Skin epidermis (tissue), 12 donors: ENCODE data around the gene CCDC63.
"Not testable (repeated sequence)": the region's sequence is repeated elsewhere in the genome, so short reads cannot be mapped to it uniquely, and the experiment has no call there.

ENCODE experiments used
- H3K27ac ChIP-seq, 21 experiments: fragments of 200-600 bp; sonication (generic) in 11 of 21; one replicate each; pipeline ENCODE4 v1.5.0; 2020; ENCODE audit warnings: mild to moderate bottlenecking in 3 of 21, inconsistent platforms in 2 of 21, moderate library complexity in 2 of 21
- H3K4me3 ChIP-seq, 7 experiments: fragments of 200-600 bp; sonication (generic) in 2 of 7; one replicate each; pipeline ENCODE4 v1.5.0; 2020; ENCODE audit warnings: inconsistent platforms in 2 of 7, mild to moderate bottlenecking in 2 of 7, moderate library complexity in 1 of 7

Gene CCDC63

DNA sequence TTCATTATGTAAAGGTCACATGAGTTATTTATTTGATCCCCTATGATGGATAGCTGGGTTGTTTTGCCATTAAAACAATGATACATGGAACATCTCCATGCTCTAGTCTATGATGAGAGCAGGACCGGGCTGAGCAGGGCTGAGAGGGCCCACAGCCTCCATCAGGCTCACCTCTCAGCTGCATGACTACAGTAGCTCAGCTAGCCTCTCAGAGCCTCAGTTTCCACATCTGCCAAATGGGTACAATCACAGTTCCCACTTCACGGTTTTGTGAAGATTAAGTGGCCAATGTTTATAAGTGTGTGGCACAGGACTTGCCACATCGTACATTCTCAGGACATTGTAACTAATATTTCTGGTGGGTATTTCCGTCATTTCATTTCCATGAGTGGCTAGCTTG lies 93.5 kb downstream of the CCDC63 start:
- Histone ChIP-seq H3K27ac (no peak overlapping the region), H3K4me3 (no peak overlapping the region)

DNA sequence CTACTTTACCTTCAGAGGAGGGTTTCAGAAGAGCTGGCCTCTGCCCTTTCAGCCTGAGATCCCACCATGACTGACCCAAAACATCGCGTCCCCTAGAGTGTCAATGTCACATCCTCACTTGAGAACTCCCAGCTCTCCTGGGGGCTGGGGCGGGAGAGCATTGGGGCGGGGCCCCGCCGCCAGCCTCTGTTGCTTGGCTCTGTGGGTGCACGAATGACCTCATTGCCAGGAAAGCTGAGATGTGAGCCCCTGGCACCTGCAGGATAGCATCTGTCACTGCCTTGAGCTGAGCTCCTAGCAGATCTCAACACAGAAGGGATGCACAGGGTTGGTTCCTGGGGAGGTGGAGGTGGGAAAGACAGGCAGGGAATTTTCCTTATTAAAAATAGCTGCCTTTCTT lies 94.1 kb downstream of the CCDC63 start:
- Histone ChIP-seq H3K27ac (no peak overlapping the region), H3K4me3 (no peak overlapping the region)

DNA sequence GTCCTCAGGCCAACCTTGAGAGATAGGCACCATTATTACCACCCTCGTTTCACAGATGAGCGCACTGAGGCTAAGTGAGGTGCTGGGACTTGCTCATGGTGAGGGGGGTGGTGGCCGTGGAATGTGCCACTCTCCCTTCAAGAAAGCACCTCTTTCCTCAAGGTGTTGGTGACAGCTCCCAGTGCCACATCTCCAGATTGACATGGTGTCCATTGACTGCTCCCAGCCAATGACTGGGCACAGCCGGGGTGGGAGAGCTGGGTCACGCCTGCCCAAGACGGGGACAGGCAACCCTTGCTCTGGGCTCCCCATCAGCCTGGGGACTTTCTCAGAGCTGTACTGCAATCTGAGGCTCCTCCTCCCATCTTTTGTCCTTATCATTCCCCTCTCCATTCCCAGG lies 94.6 kb downstream of the CCDC63 start:
- Histone ChIP-seq H3K4me3 (no peak overlapping the region), H3K27ac (no peak overlapping the region)

DNA sequence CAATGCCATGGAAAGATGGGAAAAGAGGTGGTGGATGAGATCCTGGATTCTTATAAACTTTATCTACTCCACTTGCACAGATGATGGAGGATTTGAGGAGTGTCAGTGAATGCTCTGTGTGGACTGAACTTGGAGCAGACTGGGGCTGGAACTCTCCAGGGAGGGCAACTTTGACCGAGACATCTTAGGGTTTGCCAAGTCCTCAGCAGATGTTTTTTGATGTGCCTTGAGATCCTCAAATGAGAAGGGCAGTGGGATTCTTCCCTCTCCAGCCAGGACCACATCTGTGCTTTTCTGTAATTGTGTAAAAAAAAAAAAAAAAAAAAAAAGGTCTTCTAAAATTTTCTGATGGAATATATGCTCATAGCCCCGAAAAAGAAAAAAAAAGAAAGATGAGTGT lies 96.6 kb downstream of the CCDC63 start:
- no peak overlapping the region for H3K27ac ChIP-seq
- H3K4me3 ChIP-seq = no peak overlapping the region

DNA sequence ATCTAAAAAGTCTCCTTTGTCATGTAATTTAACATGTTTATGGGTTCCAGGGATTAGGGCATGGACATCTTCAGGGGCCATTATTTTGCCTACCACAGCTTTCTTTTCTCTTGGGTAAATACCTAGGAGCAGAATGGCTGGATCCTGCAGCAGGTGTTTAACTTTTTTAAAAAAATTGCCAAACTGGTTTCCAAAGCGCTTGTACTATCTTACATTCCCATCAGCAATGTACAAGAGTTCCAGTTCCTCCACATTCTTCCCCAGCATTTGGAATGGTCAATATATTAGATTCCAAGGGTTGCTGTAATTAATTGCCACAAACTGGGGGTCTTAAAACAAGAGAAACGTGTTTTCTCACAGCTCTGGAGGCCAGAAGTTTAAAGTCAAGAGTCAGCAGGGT lies 101.3 kb downstream of the CCDC63 start:
- Histone ChIP-seq H3K27ac (no peak overlapping the region), H3K4me3 (no peak overlapping the region)

DNA sequence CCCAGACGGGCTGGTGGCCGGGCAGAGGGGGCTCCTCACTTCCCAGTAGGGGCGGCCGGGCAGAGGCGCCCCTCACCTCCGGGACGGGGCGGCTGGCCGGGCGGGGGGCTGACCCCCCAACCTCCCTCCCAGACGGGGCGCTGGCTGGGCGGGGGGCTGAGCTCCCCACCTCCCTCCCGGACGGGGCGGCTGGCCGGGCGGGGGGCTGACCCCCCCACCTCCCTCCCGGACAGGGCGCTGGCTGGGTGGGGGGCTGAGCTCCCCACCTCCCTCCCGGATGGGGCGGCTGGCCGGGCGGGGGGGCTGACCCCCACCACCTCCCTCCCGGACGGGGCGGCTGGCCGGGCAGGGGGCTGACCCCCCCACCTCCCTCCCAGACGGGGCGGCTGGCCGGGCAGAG lies 103.7 kb downstream of the CCDC63 start:
- not testable (repeated sequence) for H3K27ac ChIP-seq, H3K4me3 ChIP-seq

DNA sequence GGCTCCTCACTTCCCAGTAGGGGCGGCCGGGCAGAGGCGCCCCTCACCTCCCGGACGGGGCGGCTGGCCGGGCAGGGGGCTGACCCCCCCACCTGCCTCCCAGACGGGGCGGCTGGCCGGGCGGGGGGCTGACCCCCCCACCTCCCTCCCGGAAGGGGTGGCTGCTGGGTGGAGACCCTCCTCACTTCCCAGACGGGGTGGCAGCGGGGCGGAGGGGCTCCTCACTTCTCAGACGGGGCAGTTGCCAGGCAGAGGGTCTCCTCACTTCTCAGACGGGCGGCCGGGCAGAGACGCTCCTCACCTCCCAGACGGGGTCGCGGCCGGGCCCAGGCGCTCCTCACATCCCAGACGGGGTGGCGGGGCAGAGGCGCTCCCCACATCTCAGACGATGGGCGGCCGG lies 104.1 kb downstream of the CCDC63 start:
- H3K27ac ChIP-seq, H3K4me3 ChIP-seq: not testable (repeated sequence)
